ENCODE measurements around the gene IFNG-AS1.

IFNG-AS1 gene

GRCh38 chr12:68037616-68038255 is 48.5 kb downstream of the IFNG-AS1 start:
- no peak for DNase-seq (ENCODE audit: low read depth)

GRCh38 chr12:68038650-68039049 is 49.4 kb downstream of the IFNG-AS1 start:
- DNase-seq (ENCODE audit: low read depth): no peak

GRCh38 chr12:68040450-68041075 is 51.3 kb downstream of the IFNG-AS1 start:
- peak; percentile 77 for DNase-seq (ENCODE audit: low read depth)

GRCh38 chr12:68042212-68042699 is 53.0 kb downstream of the IFNG-AS1 start:
- no peak for DNase-seq (ENCODE audit: low read depth)

GRCh38 chr12:68043435-68043834 is 54.2 kb downstream of the IFNG-AS1 start:
- DNase-seq (ENCODE audit: low read depth): no peak

GRCh38 chr12:68048648-68049297 is 59.5 kb downstream of the IFNG-AS1 start:
- no peak for DNase-seq (ENCODE audit: low read depth)

GRCh38 chr12:68056300-68056699 is 67.1 kb downstream of the IFNG-AS1 start:
- no peak for DNase-seq (ENCODE audit: low read depth)

GRCh38 chr12:68063900-68064590 is 74.8 kb downstream of the IFNG-AS1 start:
- DNase-seq (ENCODE audit: low read depth): no peak

- DNase-seq (ENCODE audit: low read depth): no peak
Observed at GRCh38 chr12:68065163-68065562, 75.9 kb downstream of the IFNG-AS1 start.

GRCh38 chr12:68065687-68066086 is 76.4 kb downstream of the IFNG-AS1 start:
- DNase-seq (ENCODE audit: low read depth): no peak

- peak; percentile 24 for DNase-seq (ENCODE audit: low read depth)
Observed at GRCh38 chr12:68067762-68068376, 78.6 kb downstream of the IFNG-AS1 start.

GRCh38 chr12:68069275-68069674 is 80.0 kb downstream of the IFNG-AS1 start:
- peak; percentile 20 for DNase-seq (ENCODE audit: low read depth)

Data from ELR (cell line).